HepG2 (cell line): Measurements from ENCODE around the gene VPS29. TPM values are rescaled to one million over a fixed set of nuclear protein-coding genes. Genes with fewer than 3 reads are reported as not detected.

Source experiments
- ARID2 ChIP-seq: sonication (generic); formaldehyde crosslinking; IDR thresholded peaks from 2 replicates; pipeline ENCODE4 v1.8.1; 2022; ENCODE audit warnings: mild to moderate bottlenecking, missing genetic modification reagents, borderline replicate concordance
- EP300 ChIP-seq, 3 experiments: sonication (generic) in 1 of 3; formaldehyde crosslinking in 1 of 3; IDR thresholded peaks; 2 replicates each; pipeline versions ENCODE4 v1.5.1 to v1.6.1; 2011 to 2020; ENCODE audit warnings: low read depth in 2 of 3, low read length in 2 of 3, borderline replicate concordance in 1 of 3, improper control_type of control experiment in 1 of 3, mild to moderate bottlenecking in 1 of 3, missing genetic modification reagents in 1 of 3, moderate library complexity in 1 of 3
- HES4 ChIP-seq: sonication (generic); formaldehyde crosslinking; IDR thresholded peaks from 2 replicates; pipeline ENCODE4 v1.9.0; 2021; ENCODE audit warnings: mild to moderate bottlenecking, missing genetic modification reagents, borderline replicate concordance
- IKZF4 ChIP-seq: sonication (generic); formaldehyde crosslinking; IDR thresholded peaks from 2 replicates; pipeline ENCODE4 v1.5.1; 2020; ENCODE audit warnings: borderline replicate concordance, mild to moderate bottlenecking, low read depth, missing genetic modification reagents; ENCODE audit errors: not compliant biosample characterization
- KDM2A ChIP-seq: sonication (generic); formaldehyde crosslinking; IDR thresholded peaks from 2 replicates; pipeline ENCODE4 v1.4.0; 2020; ENCODE audit warnings: low read depth, missing genetic modification reagents, borderline replicate concordance
- KLF9 ChIP-seq: IDR thresholded peaks from 2 replicates; pipeline ENCODE4 v1.6.1; 2016; ENCODE audit warnings: low read depth
- MBD4 ChIP-seq: IDR thresholded peaks from 2 replicates; pipeline ENCODE4 v1.6.1; 2012; ENCODE audit warnings: low read length, inconsistent platforms, borderline replicate concordance
- NFYC ChIP-seq: IDR thresholded peaks from 2 replicates; pipeline ENCODE4 v1.6.1; 2016; ENCODE audit warnings: missing genetic modification reagents, missing compliant biosample characterization
- PAWR ChIP-seq: sonication (generic); formaldehyde crosslinking; IDR thresholded peaks from 2 replicates; pipeline ENCODE4 v1.4.0; 2020; ENCODE audit warnings: missing genetic modification reagents, mild to moderate bottlenecking, borderline replicate concordance
- RBAK ChIP-seq: sonication (generic); formaldehyde crosslinking; IDR thresholded peaks from 2 replicates; pipeline ENCODE4 v1.5.1; 2020; ENCODE audit warnings: mild to moderate bottlenecking, missing genetic modification reagents
- SETDB1 ChIP-seq: sonication (generic); formaldehyde crosslinking; IDR thresholded peaks from 2 replicates; pipeline ENCODE4 v1.5.1; 2020; ENCODE audit warnings: missing genetic modification reagents, mild to moderate bottlenecking, borderline replicate concordance
- SIX4 ChIP-seq: sonication (generic); formaldehyde crosslinking; IDR thresholded peaks from 2 replicates; pipeline ENCODE4 v1.4.0; 2020; ENCODE audit warnings: missing genetic modification reagents
- SMARCC2 ChIP-seq: fragments of 450-650 bp; IDR thresholded peaks from 2 replicates; pipeline ENCODE4 v1.6.1; 2017; ENCODE audit warnings: antibody characterized with exemption, mild to moderate bottlenecking
- SOX13 ChIP-seq, 3 experiments: fragments of 450-650 bp in 1 of 3; sonication (generic) in 1 of 3; formaldehyde crosslinking in 1 of 3; IDR thresholded peaks in 2 of 3; conservative IDR thresholded peaks in 1 of 3; 2 replicates each; pipeline versions ENCODE4 v1.5.0 to v1.6.1; 2016 to 2020; ENCODE audit warnings: antibody characterized with exemption in 1 of 3, mild to moderate bottlenecking in 1 of 3, missing compliant biosample characterization in 1 of 3, missing genetic modification reagents in 1 of 3, moderate library complexity in 1 of 3
- SPEN ChIP-seq: sonication (generic); formaldehyde crosslinking; IDR thresholded peaks from 2 replicates; pipeline ENCODE4 v1.5.1; 2020; ENCODE audit warnings: low read depth, mild to moderate bottlenecking, missing genetic modification reagents
- TCF7L2 ChIP-seq: IDR thresholded peaks from 2 replicates; pipeline ENCODE4 v1.6.1; 2011; ENCODE audit warnings: mild to moderate bottlenecking, low read depth, low read length, moderate library complexity
- TEAD2 ChIP-seq: sonication (generic); formaldehyde crosslinking; IDR thresholded peaks from 2 replicates; pipeline ENCODE4 v1.9.0; 2021; ENCODE audit warnings: missing genetic modification reagents
- TFDP2 ChIP-seq: sonication (generic); formaldehyde crosslinking; IDR thresholded peaks from 2 replicates; pipeline ENCODE4 v1.4.0; 2020; ENCODE audit warnings: missing genetic modification reagents
- THAP11 ChIP-seq: IDR thresholded peaks from 2 replicates; pipeline ENCODE4 v1.6.1; 2016; ENCODE audit warnings: missing biosample characterization, missing genetic modification reagents
- ZNF20 ChIP-seq: sonication (generic); formaldehyde crosslinking; IDR thresholded peaks from 2 replicates; pipeline ENCODE4 v1.4.0; 2020; ENCODE audit warnings: mild to moderate bottlenecking, moderate library complexity, missing genetic modification reagents
- ZNF207 ChIP-seq: fragments of 450-650 bp; IDR thresholded peaks from 2 replicates; pipeline ENCODE4 v1.6.1; 2016; ENCODE audit warnings: antibody characterized with exemption, borderline replicate concordance
- ZNF253 ChIP-seq: sonication (generic); formaldehyde crosslinking; IDR thresholded peaks from 2 replicates; pipeline ENCODE4 v1.8.0; 2022; ENCODE audit warnings: mild to moderate bottlenecking, missing genetic modification reagents, borderline replicate concordance
- ZNF264 ChIP-seq: sonication (generic); formaldehyde crosslinking; IDR thresholded peaks from 2 replicates; pipeline ENCODE4 v1.4.0; 2020; ENCODE audit warnings: missing genetic modification reagents
- ZNF33B ChIP-seq: sonication (generic); formaldehyde crosslinking; IDR thresholded peaks from 2 replicates; pipeline ENCODE4 v1.5.1; 2020; ENCODE audit warnings: mild to moderate bottlenecking, missing genetic modification reagents
- ZNF343 ChIP-seq: sonication (generic); formaldehyde crosslinking; IDR thresholded peaks from 2 replicates; pipeline ENCODE4 v1.4.0; 2020; ENCODE audit warnings: mild to moderate bottlenecking, missing genetic modification reagents
- ZNF782 ChIP-seq: sonication (generic); formaldehyde crosslinking; IDR thresholded peaks from 2 replicates; pipeline ENCODE4 v1.4.0; 2020; ENCODE audit warnings: missing genetic modification reagents, mild to moderate bottlenecking, borderline replicate concordance
- polyA plus RNA-seq, 8 experiments: library from polyadenylated mRNA; depleted of rRNA in 3 of 8; stranded (reverse) in 7 of 8; unstranded in 1 of 8; fragments of >200 nt; fragmentation: Illumina TruSeq in 4 of 8; extraction: Trizol in 4 of 8; gene quantifications; 2 replicates each; pipeline versions ENCODE4 v1.2.1 to v1.2.3, GENCODE V29; 2011 to 2016; ENCODE audit warnings: low read depth in 4 of 8, missing spikeins in 1 of 8, mixed read lengths in 1 of 8; ENCODE audit not compliant: insufficient read depth in 1 of 8
- total RNA-seq, 5 experiments: library from RNA; depleted of rRNA; stranded (reverse); fragments of >200 nt; fragmentation: Illumina TruSeq; extraction: Trizol; gene quantifications; 2 replicates each; pipeline ENCODE4 v1.2.3, GENCODE V29; 2016; ENCODE audit warnings: low read depth in 1 of 5

Gene VPS29
- total and polyA plus RNA-seq, 2 of the 13 experiments (the other 11 are each of a cell fraction or from before 2014, with no cell fraction given) = 107 to 114 TPM

GRCh38 chr12:110501752-110502738, at the start of gene VPS29, which contains the start of gene RAD9B (continued):
- no peak; the same call in 1 of the 2 replicates for TF ChIP-seq SIX4 (CRISPR knock-in tag)
- no peak for TF ChIP-seq TCF7L2
- peak; percentile 91; the same call in 1 of the 2 replicates for TF ChIP-seq TEAD2 (CRISPR knock-in tag)
- TF ChIP-seq ZNF782 (CRISPR knock-in tag) = peak; percentile 61; the same call in 1 of the 2 replicates
- TF ChIP-seq SMARCC2 = no peak
- TF ChIP-seq KLF9 (CRISPR knock-in tag) = peak; percentile 97
- TF ChIP-seq HES4 (CRISPR knock-in tag) = peak; percentile 60; the same call in 1 of the 2 replicates
- peak; percentile 96; the same call in 1 of the 2 replicates for TF ChIP-seq ARID2 (CRISPR knock-in tag)
- TF ChIP-seq ZNF207 = no peak
- peak; percentile 54 for TF ChIP-seq ZNF264 (CRISPR knock-in tag)
- peak; percentile 83; the same call in 1 of the 2 replicates for TF ChIP-seq PAWR (CRISPR knock-in tag)
- peak; percentile 100 for TF ChIP-seq TFDP2 (CRISPR knock-in tag)
- TF ChIP-seq SETDB1 (CRISPR knock-in tag) = no peak
- TF ChIP-seq MBD4 = no peak
- TF ChIP-seq EP300 (IDR thresholded peaks at IDR 0.05; ENCODE audit: low read depth in 2 of 2, low read length in 2 of 2) = peak in 1 of 2 experiments; percentile 39; a peak in 1 of 4 replicates
- TF ChIP-seq EP300 (CRISPR knock-in tag; IDR thresholded peaks at IDR 0.05; ENCODE audit: borderline replicate concordance) = no peak
- TF ChIP-seq IKZF4 = peak; percentile 69
- peak; percentile 90 for TF ChIP-seq NFYC (CRISPR knock-in tag)
- peak; percentile 93 for TF ChIP-seq THAP11 (CRISPR knock-in tag)
- TF ChIP-seq SPEN (CRISPR knock-in tag) = peak; percentile 90
- no peak for TF ChIP-seq RBAK (CRISPR knock-in tag)
- TF ChIP-seq ZNF20 (CRISPR knock-in tag) = peak; percentile 83; the same call in 1 of the 2 replicates
- peak; percentile 97 for TF ChIP-seq ZNF33B (CRISPR knock-in tag)
- TF ChIP-seq ZNF343 (CRISPR knock-in tag) = peak; percentile 96; the same call in 1 of the 2 replicates
- TF ChIP-seq SOX13 (IDR thresholded peaks at IDR 0.05) = no peak
- peak in 1 of 2 experiments; percentile 51; a peak in 1 of 4 replicates for TF ChIP-seq SOX13 (CRISPR knock-in tag; conservative IDR thresholded peaks at IDR 0.05 in 1 of 2, IDR thresholded peaks at IDR 0.05 in 1 of 2)
- TF ChIP-seq KDM2A (CRISPR knock-in tag) = peak; percentile 88
- peak; percentile 90; the same call in 1 of the 2 replicates for TF ChIP-seq ZNF253 (CRISPR knock-in tag)
